Gastrocnemius medialis (tissue), 4 donors: Measurements from ENCODE around the gene DENND1A. TPM values are rescaled to one million over a fixed set of nuclear protein-coding genes. Genes with fewer than 3 reads are reported as not detected.

ENCODE experiments used
- ATAC-seq, 2 donors: fragments of 150-250 bp; one replicate each; pipeline ENCODE4 v1.9.1; 2016
- DNase-seq, 2 donors: peaks; one replicate each; pipeline ENCODE4 v3.0.0-alpha.2; 2019
- H3K27ac ChIP-seq, 4 donors: fragments of 200-600 bp; sonication (generic); 1 replicate in 1 of 4; 2 replicates in 3 of 4; pipeline ENCODE4 v1.5.1; 2016 to 2018; ENCODE audit warnings: mild to moderate bottlenecking in 2 of 4, moderate library complexity in 1 of 4
- H3K27me3 ChIP-seq, 3 donors: fragments of 200-600 bp; sonication (generic) in 2 of 3; 1 replicate in 1 of 3; 2 replicates in 2 of 3; pipeline versions ENCODE4 v1.5.1 to v1.6.0; 2016 to 2019; ENCODE audit warnings: mild to moderate bottlenecking in 1 of 3, moderate library complexity in 1 of 3
- H3K36me3 ChIP-seq, 2 donors: fragments of 200-600 bp; sonication (generic) in 1 of 2; one replicate each; pipeline ENCODE4 v1.5.1; 2017 to 2018
- H3K4me1 ChIP-seq, 2 donors: fragments of 200-600 bp; sonication (generic) in 1 of 2; one replicate each; pipeline ENCODE4 v1.5.1; 2016 to 2017; ENCODE audit warnings: mild to moderate bottlenecking in 2 of 2
- H3K4me3 ChIP-seq, 4 donors: fragments of 200-600 bp; sonication (generic) in 3 of 4; 1 replicate in 1 of 4; 2 replicates in 3 of 4; pipeline ENCODE4 v1.5.1; 2016 to 2019; ENCODE audit warnings: mild to moderate bottlenecking in 2 of 4
- H3K9me3 ChIP-seq, 3 donors: fragments of 200-600 bp; sonication (generic) in 2 of 3; 1 replicate in 1 of 3; 2 replicates in 2 of 3; pipeline ENCODE4 v1.5.1; 2016 to 2019
- POLR2A ChIP-seq, 2 donors: fragments of 450-650 bp; IDR thresholded peaks; one replicate each; pipeline ENCODE4 v1.6.1; 2017; ENCODE audit warnings: antibody characterized with exemption in 2 of 2, mild to moderate bottlenecking in 2 of 2, moderate library complexity in 2 of 2
- in situ Hi-C, 4 donors: fragments of 200-750 bp; cut with MboI; loops; one replicate each; pipeline versions ENCODE4 v1.15.0 to v1.8.0; 2017; ENCODE audit warnings: low sequenced_read_pairs in 4 of 4
- intact Hi-C: fragments of 100-400 bp; cut with DNase I; formaldehyde crosslinking; loops from one replicate; pipeline ENCODE4 v1.15.1; 2023; ENCODE audit warnings: low total_unique reads
- total RNA-seq, 4 donors: library from RNA; depleted of rRNA; stranded (reverse); fragments of >200 nt; gene quantifications; one replicate each; pipeline versions ENCODE4 v1.1.0 to v1.2.3, GENCODE V29; 2016
- TF ChIP-seq, protein P1 (sequence below), 5 experiments: fragments of 450-650 bp in 3 of 5; fragments of 200-600 bp in 2 of 5; sonication (generic) in 2 of 5; IDR thresholded peaks in 4 of 5; conservative IDR thresholded peaks in 1 of 5; 1 replicate in 4 of 5; 2 replicates in 1 of 5; pipeline ENCODE4 v1.5.1; 2016 to 2019; ENCODE audit warnings: antibody characterized with exemption in 5 of 5, mild to moderate bottlenecking in 3 of 5, moderate library complexity in 3 of 5

Gene DENND1A
- total RNA-seq, 4 donors from 2014 or later: 14.1 to 24.6 (median 16.4) TPM

DNA sequence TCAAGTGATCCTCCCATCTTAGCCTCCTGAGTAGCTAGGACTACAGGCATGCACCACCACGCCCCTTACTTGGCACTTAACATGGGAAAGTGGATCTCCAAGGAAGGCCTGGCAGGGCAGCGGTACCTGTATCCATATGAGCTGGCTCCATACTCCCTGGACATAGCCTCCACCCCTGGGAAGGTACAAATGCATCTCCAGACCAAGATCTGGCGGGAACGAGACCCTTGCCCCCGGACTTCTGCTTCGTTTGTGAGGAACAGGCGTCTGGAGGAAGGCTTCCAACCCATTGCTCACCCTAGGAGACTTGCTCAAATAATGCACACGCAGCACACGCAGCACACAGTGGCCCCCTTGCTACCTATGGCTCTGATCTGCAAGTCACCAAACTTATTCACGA lies 518.7 kb downstream of the DENND1A start:
- Histone ChIP-seq H3K4me3 (no peak overlapping the region), H3K9me3 (no peaks in the 10 kb centered on the region), H3K27ac (no peak overlapping the region), H3K4me1 (no peaks in the 10 kb centered on the region), H3K36me3 (no peaks in the 10 kb centered on the region), H3K27me3 (no peaks in the 10 kb centered on the region)
- no peak for TF ChIP-seq POLR2A (IDR thresholded peaks at IDR 0.05)
- TF ChIP-seq, protein P1, sequence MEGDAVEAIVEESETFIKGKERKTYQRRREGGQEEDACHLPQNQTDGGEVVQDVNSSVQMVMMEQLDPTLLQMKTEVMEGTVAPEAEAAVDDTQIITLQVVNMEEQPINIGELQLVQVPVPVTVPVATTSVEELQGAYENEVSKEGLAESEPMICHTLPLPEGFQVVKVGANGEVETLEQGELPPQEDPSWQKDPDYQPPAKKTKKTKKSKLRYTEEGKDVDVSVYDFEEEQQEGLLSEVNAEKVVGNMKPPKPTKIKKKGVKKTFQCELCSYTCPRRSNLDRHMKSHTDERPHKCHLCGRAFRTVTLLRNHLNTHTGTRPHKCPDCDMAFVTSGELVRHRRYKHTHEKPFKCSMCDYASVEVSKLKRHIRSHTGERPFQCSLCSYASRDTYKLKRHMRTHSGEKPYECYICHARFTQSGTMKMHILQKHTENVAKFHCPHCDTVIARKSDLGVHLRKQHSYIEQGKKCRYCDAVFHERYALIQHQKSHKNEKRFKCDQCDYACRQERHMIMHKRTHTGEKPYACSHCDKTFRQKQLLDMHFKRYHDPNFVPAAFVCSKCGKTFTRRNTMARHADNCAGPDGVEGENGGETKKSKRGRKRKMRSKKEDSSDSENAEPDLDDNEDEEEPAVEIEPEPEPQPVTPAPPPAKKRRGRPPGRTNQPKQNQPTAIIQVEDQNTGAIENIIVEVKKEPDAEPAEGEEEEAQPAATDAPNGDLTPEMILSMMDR (IDR thresholded peaks at IDR 0.05 in 4 of 5, conservative IDR thresholded peaks at IDR 0.05 in 1 of 5): no peak
- in situ Hi-C loops: no loop called here
- intact Hi-C loops: no loop called here
- no peak for ATAC-seq
- DNase-seq: no peak

DNA sequence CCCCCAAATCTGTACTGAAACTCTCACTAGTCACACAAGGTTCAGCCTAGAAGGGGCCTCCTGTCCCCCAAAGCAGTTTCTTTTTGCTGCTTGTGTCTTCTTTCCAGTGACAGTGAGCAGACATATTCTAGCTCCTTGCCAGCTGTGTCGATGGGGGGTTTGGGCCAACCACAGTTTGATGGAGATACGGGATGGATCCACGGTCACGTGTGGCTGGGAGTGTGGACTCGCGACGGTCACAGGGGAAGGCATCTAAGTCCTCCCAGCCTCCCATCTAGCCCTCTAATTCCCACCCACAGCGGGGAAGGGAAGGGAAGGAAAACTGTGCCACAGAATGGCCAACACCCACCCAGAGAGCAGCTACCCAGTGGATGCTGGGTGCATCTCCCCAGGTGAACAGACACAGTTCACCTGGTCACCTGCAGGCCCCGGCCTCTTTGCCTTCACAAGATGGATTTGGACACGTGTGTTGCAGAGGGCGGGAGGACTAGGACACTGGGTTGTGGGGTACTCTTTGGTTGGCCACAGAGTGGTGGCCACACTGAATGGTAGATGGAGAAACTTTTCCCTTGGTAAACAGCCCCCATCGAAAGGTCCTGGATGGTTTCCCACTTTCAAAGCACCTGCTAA lies 519.5 kb downstream of the DENND1A start:
- Histone ChIP-seq H3K36me3 (no peaks in the 10 kb centered on the region), H3K4me3 (no peak overlapping the region), H3K27me3 (no peaks in the 10 kb centered on the region), H3K27ac (no peak overlapping the region), H3K9me3 (no peaks in the 10 kb centered on the region), H3K4me1 (no peaks in the 10 kb centered on the region)
- ATAC-seq (no peak), DNase-seq (no peak)
- TF ChIP-seq, protein P1 (IDR thresholded peaks at IDR 0.05 in 4 of 5, conservative IDR thresholded peaks at IDR 0.05 in 1 of 5): no peak
- no peak for TF ChIP-seq POLR2A (IDR thresholded peaks at IDR 0.05)
- intact Hi-C loops (no loop called here), in situ Hi-C loops (no loop called here)

DNA sequence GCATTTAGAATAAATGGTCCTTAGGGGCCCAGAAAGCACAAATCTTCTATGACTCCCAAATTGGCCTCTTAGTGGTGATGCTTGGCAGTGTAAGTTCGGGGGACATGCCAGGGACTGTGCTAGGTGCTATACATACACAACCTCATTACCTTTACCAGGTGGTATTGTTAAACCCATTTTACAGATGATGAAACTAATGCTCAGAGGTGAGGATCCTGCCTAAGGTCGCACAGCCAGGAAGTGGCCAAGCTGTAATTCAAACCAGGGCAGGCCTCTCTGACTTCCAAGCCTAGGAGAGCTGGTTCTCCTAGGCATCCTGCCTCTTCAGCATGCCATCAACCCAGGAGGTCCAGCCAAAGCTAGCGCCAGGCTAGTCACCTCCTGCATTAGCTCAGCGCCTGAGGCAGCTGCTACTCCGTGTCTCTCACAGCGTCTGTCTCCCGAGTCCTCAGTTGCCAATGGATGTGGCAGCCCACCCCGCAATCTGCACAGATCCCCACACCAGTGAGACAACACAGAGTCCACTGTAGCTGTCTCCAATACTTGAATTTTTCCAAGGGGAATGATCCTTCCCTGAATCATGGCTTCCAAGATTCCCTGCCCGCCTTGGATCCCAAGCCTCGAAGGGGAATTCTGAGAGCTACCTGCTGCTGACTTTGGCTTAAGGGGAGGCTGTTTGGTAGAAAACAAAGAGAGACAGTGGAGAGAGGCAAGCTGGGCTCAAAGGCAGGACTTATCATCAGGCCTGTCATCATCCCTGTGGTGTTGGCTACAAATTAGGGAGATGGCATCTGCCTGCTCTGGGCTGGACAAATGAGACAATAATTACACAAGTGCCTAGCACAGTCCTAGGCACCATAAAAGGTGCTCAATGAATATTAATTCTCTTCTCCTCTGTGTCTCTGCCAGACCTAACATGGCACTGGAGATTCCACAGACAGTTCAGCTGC lies 521.3 kb downstream of the DENND1A start:
- no peak overlapping the region for H3K4me3 ChIP-seq
- no peak overlapping the region for H3K27ac ChIP-seq
- no peaks in the 10 kb centered on the region for H3K36me3 ChIP-seq
- H3K9me3 ChIP-seq: no peaks in the 10 kb centered on the region
- no peaks in the 10 kb centered on the region for H3K4me1 ChIP-seq
- DNase-seq: no peak
- H3K27me3 ChIP-seq: no peaks in the 10 kb centered on the region
- TF ChIP-seq, protein P1 (IDR thresholded peaks at IDR 0.05 in 4 of 5, conservative IDR thresholded peaks at IDR 0.05 in 1 of 5): no peak
- no peak for TF ChIP-seq POLR2A (IDR thresholded peaks at IDR 0.05)
- no peak for ATAC-seq
- intact Hi-C loops (loop anchor here (10.0 kb wide), 1 partner anchor 636 kb away; no protein-coding TSS in a partner anchor), in situ Hi-C loops (no loop called here)

DNA sequence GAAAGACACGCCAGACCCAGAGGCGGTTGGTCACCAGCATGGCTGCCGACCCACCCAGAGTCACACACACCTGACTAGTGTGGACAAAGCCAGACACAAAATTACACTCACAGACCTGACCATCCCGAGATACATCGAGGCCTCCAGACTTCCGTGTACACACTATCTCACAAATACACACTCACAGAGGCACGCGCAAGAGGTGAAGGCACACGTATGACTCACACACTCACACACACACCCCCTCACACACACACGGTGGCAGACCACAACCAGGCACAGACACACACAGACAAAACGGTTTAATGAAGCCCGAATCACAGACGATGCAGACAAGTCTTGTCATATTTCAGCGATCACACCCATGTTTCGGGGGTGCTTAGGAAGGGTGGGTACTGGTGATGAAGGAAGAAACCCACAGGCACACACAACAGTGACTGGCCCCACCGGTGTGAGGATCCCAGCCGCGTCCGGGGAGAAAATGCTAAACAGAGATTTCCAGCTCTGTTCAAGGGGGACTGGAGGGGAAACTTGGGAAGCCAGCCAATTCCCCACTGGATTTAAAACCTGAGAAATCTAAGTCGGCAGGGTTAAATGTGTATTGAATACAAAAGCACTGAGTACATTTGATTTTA lies 522.6 kb downstream of the DENND1A start:
- Histone ChIP-seq H3K9me3 (no peaks in the 10 kb centered on the region), H3K27me3 (no peaks in the 10 kb centered on the region), H3K4me1 (no peaks in the 10 kb centered on the region), H3K4me3 (no peak overlapping the region), H3K27ac (no peak overlapping the region), H3K36me3 (no peaks in the 10 kb centered on the region)
- DNase-seq (no peak), ATAC-seq (no peak)
- TF ChIP-seq, protein P1 (IDR thresholded peaks at IDR 0.05 in 4 of 5, conservative IDR thresholded peaks at IDR 0.05 in 1 of 5): no peak
- TF ChIP-seq POLR2A (IDR thresholded peaks at IDR 0.05): no peak
- in situ Hi-C loops (no loop called here), intact Hi-C loops (loop anchor here (10.0 kb wide), 1 partner anchor 637 kb away; no protein-coding TSS in a partner anchor)
